GM12873 (cell line): ENCODE results near the gene IER3IP1.

Experiments used
- CTCF ChIP-seq: IDR thresholded peaks from 2 replicates; pipeline ENCODE4 v1.5.1; 2012; ENCODE audit warnings: low read depth, mild to moderate bottlenecking, moderate library complexity, low read length, control low read depth; ENCODE audit not compliant: insufficient read depth; ENCODE audit errors: missing control alignments

Gene IER3IP1

DNA sequence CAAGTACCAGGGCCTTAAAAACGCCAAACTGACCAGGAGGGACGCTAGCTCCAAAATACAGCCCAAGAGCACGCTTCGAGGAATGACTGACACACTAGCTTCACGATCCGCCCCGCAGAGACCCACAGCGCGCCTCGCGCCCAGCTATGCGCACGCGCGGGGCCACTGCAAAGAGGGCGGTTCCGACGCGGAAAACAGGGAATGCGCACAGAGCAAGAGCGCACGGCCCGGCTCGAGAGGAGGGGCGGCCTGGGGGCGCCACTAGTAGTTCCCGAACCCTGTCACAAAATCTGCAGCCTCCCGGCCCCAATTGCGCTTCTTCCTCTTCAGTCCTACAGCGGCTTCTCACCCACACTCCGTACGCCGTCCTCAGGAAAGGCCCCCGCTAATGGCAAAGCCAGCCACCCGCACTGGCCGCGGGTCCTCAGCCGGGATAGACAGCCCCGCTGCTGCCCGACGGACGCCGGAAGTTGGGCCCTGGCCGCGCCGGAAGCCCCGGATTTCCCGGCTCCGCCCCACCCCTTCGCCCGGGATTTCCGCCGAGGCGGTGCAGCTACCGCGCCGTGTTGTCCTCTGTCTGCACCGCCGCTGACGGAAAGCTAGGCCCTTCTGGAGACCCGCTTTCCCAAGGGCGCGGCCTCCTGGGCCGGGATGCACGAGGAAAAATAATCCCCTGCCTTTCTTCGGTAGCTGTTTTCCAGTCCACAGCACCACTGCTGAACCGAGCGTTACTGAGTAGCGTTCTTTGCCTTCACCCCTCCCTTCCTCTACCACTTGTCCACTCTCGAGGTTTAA lies 25.9 kb downstream of the IER3IP1 start, which contains the start of gene HDHD2:
Gene HDHD2 (minus strand): TSS at position 472 of the 795 bp plus-strand sequence. CDS start 14,061 bp downstream, outside the sequence.
- TF ChIP-seq CTCF: peak; percentile 3

GRCh38 chr18:47149457-47150028 lies 26.6 kb downstream of the IER3IP1 start:
- no peak for TF ChIP-seq CTCF

DNA sequence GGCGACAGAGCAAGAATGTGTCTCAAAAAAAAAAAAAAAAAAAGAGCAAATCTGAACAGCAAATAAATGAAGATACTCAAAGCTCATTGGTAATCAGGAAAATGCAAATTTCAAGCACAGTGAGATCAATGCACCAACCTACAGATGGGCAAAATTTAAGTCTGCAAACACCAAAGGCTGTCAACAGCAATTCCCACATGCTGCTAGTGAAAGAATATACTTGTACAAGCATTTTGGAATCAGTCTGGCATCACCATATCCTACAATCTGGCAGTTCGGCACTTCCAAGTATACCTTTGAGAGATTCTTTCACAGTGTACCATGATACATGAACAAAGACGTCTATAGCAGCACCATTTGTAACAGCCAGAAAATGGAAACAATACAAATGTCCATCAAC lies 30.0 kb downstream of the IER3IP1 start:
- no peak for TF ChIP-seq CTCF

- no peak for TF ChIP-seq CTCF
These were observed 32.2 kb downstream of the IER3IP1 start for GRCh38 chr18:47143899-47144485.

DNA sequence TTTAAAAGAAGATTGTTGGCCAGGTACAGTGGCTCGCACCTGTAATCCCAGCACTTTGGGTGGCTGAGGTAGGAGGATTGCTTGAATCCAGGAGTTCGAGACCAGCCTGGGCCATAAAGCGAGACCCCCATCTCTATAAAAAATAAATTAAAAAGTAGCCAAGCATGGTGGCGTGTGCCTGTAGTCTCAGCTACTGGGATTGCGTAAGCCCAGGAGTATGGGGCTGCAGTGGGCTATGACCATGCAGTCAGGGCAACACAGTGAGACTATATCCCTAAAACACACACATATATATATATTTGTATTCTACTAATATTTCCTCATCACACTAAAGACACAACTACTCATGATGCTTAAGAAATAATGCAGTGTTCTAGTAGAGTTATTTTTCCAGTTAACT lies 33.0 kb downstream of the IER3IP1 start:
- no peak for TF ChIP-seq CTCF

DNA sequence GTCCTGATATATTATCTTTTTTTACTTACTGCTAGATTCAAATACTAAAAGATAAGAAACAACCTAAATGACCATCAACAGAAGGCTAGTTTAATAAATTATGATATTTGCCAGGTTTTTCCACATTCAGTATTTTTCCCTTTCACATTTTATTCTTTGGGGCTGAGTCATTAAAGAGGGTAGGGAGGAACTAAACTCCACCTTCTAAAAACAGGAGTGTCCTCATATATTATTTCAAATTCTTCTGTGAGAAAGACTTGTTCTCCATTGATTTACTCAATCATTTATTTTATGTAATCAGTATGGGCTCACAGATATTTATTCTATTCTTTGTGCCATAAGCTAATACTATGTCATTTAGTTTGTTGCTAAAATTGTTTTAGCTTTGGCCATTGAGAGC lies 34.9 kb downstream of the IER3IP1 start:
- no peak for TF ChIP-seq CTCF

GRCh38 chr18:47121146-47121545 lies 55.0 kb downstream of the IER3IP1 start:
- TF ChIP-seq CTCF: no peak
